B cell (primary cell): Measurements from ENCODE around the gene RDH13.
"Not testable (repeated sequence)": the region's sequence is repeated elsewhere in the genome, so short reads cannot be mapped to it uniquely, and the experiment has no call there.

Source experiments
- EZH2 ChIP-seq: IDR thresholded peaks from 2 replicates; pipeline ENCODE4 v1.6.1; 2012; ENCODE audit warnings: borderline replicate concordance, low read depth, mild to moderate bottlenecking, moderate library complexity, low read length; ENCODE audit not compliant: insufficient read depth, poor library complexity, severe bottlenecking
- TF ChIP-seq, protein P1 (sequence below): fragments of 200-600 bp; IDR thresholded peaks from one replicate; pipeline ENCODE4 v1.8.0; 2022; ENCODE audit warnings: antibody characterized with exemption, mild to moderate bottlenecking

- TF ChIP-seq, protein P1, sequence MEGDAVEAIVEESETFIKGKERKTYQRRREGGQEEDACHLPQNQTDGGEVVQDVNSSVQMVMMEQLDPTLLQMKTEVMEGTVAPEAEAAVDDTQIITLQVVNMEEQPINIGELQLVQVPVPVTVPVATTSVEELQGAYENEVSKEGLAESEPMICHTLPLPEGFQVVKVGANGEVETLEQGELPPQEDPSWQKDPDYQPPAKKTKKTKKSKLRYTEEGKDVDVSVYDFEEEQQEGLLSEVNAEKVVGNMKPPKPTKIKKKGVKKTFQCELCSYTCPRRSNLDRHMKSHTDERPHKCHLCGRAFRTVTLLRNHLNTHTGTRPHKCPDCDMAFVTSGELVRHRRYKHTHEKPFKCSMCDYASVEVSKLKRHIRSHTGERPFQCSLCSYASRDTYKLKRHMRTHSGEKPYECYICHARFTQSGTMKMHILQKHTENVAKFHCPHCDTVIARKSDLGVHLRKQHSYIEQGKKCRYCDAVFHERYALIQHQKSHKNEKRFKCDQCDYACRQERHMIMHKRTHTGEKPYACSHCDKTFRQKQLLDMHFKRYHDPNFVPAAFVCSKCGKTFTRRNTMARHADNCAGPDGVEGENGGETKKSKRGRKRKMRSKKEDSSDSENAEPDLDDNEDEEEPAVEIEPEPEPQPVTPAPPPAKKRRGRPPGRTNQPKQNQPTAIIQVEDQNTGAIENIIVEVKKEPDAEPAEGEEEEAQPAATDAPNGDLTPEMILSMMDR = not testable (repeated sequence)
- TF ChIP-seq EZH2 = not testable (repeated sequence)
These were observed 52.4 kb downstream of the RDH13 start for GRCh38 chr19:55010561-55010960.
